ENCODE measurements around the gene SLC12A8. TPM values are rescaled to one million over a fixed set of nuclear protein-coding genes. Genes with fewer than 3 reads are reported as not detected.

SLC12A8 gene
- total and polyA plus RNA-seq, 12 donors = 1.0 to 5.9 (median 1.8) TPM

DNA sequence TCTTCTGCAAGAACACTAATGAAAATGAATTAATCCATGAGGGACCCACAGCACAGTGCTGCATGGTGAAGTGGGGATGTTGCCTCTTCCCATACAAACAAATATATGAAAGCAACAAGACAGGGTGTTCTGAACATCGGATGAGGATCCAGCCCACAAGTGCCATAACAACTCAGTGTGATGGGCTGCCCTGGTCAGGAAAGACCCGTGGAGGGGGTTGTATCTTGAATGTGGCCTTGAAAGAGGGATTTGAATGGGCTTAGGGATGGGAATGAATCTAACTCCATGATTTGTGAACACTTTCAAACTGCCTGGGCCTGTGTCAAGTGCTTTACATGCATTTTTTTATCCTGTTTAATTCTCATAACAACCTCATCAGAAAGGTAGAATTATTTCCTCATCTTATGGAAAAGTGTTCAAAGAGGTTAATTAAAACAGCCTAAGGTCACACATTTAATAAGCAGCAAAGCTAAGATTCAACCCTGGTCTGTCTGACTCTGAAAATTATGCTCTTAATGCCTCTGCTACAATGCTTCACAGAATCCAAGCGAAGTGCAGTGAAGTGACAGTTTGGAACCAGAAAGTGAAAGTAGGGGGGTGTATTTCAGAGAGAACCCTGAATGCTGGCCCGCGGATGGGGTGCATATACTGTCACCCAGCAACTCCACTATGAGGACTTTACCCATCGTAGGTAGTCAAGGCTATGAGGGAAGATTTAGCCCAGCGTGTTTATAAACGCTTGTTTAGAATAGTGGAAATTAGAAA lies 91.1 kb downstream of the SLC12A8 start:
- Histone ChIP-seq H3K27me3 (no peaks in the 10 kb centered on the region), H3K36me3 (replicated peaks in 1 of 2) (no peaks in the 10 kb centered on the region), H3K27ac (no peak overlapping the region), H3K4me3 (no peak overlapping the region), H3K9me3 (replicated peaks in 1 of 3) (no peaks in the 10 kb centered on the region), H3K4me1 (replicated peaks in 1 of 2) (peaks cover 22 to 42% of the 10 kb centered on the region in 2 donors)
- intact Hi-C loops (cut with DNase I) = loop anchor here in 1 of 2 donors (10.0 kb wide), 1 partner anchor 57 kb away; no protein-coding TSS in a partner anchor
- 76 to 79% (median 78%) methylated on average over 8 of the region's 8 CpGs for WGBS, 4 donors
- TF ChIP-seq, protein P1, sequence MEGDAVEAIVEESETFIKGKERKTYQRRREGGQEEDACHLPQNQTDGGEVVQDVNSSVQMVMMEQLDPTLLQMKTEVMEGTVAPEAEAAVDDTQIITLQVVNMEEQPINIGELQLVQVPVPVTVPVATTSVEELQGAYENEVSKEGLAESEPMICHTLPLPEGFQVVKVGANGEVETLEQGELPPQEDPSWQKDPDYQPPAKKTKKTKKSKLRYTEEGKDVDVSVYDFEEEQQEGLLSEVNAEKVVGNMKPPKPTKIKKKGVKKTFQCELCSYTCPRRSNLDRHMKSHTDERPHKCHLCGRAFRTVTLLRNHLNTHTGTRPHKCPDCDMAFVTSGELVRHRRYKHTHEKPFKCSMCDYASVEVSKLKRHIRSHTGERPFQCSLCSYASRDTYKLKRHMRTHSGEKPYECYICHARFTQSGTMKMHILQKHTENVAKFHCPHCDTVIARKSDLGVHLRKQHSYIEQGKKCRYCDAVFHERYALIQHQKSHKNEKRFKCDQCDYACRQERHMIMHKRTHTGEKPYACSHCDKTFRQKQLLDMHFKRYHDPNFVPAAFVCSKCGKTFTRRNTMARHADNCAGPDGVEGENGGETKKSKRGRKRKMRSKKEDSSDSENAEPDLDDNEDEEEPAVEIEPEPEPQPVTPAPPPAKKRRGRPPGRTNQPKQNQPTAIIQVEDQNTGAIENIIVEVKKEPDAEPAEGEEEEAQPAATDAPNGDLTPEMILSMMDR (IDR thresholded peaks at IDR 0.05) = no peak
- TF ChIP-seq POLR2A (IDR thresholded peaks at IDR 0.05) = no peak
- peak in 1 of 7 donors; percentile 42 for DNase-seq

GRCh38 chr3:125120379-125121122 lies 92.0 kb downstream of the SLC12A8 start:
- Histone ChIP-seq H3K4me1 (replicated peaks in 1 of 2) (peaks cover 23 to 44% of the 10 kb centered on the region in 2 donors), H3K27me3 (no peaks in the 10 kb centered on the region), H3K4me3 (no peak overlapping the region), H3K27ac (no peak overlapping the region), H3K36me3 (replicated peaks in 1 of 2) (no peaks in the 10 kb centered on the region), H3K9me3 (replicated peaks in 1 of 3) (no peaks in the 10 kb centered on the region)
- no peak for TF ChIP-seq POLR2A (IDR thresholded peaks at IDR 0.05)
- TF ChIP-seq, protein P1 (IDR thresholded peaks at IDR 0.05) = no peak
- peak in 1 of 7 donors; percentile 34 for DNase-seq
- intact Hi-C loops (cut with DNase I) = loop anchor here in 1 of 2 donors (10.0 kb wide), 1 partner anchor 56 kb away; no protein-coding TSS in a partner anchor
- WGBS, 4 donors = 69 to 84% (median 77%) methylated on average over 9 to 20 of the region's 20 CpGs

GRCh38 chr3:125119752-125120378 lies 92.7 kb downstream of the SLC12A8 start:
- Histone ChIP-seq H3K36me3 (replicated peaks in 1 of 2) (no peaks in the 10 kb centered on the region), H3K27ac (no peak overlapping the region), H3K27me3 (no peaks in the 10 kb centered on the region), H3K4me3 (no peak overlapping the region), H3K9me3 (replicated peaks in 1 of 3) (no peaks in the 10 kb centered on the region), H3K4me1 (replicated peaks in 1 of 2) (peaks cover 23 to 44% of the 10 kb centered on the region in 2 donors)
- WGBS, 4 donors = 67 to 75% (median 71%) methylated on average over 11 of the region's 11 CpGs
- intact Hi-C loops (cut with DNase I) = loop anchor here in 1 of 2 donors (10.0 kb wide), 1 partner anchor 55 kb away; no protein-coding TSS in a partner anchor
- peak in 1 of 7 donors; percentile 35 for DNase-seq
- TF ChIP-seq POLR2A (IDR thresholded peaks at IDR 0.05) = no peak
- TF ChIP-seq, protein P1 (IDR thresholded peaks at IDR 0.05) = no peak

DNA sequence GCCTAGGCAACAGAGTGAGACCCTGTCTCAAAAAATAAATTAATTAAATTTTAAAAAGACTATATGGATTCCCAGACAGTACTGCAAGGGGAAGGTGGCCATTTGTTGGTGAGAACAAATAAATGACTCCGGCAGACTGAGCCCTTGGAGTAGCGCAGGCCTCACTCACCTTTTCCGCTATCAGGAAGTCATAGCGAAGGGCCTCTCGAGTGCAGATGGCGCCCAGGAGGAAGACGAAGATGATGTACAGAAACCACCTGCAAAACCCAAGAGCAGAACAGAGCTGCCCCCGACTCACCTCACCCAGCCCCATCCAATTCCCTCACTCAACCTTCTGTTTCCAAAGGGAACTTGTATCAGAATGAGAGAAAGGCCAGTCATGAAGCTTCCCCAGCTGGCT lies 93.9 kb downstream of the SLC12A8 start:
- H3K36me3 ChIP-seq (replicated peaks in 1 of 2) = no peaks in the 10 kb centered on the region
- 94 to 99% (median 95%) methylated on average over 8 of the region's 8 CpGs for WGBS, 4 donors
- no peak overlapping the region for H3K4me3 ChIP-seq
- no peaks in the 10 kb centered on the region for H3K9me3 ChIP-seq (replicated peaks in 1 of 3)
- H3K4me1 ChIP-seq (replicated peaks in 1 of 2) = peaks cover 23 to 44% of the 10 kb centered on the region in 2 donors
- TF ChIP-seq, protein P1 (IDR thresholded peaks at IDR 0.05) = no peak
- no peak for TF ChIP-seq POLR2A (IDR thresholded peaks at IDR 0.05)
- no peak overlapping the region for H3K27ac ChIP-seq
- no peaks in the 10 kb centered on the region for H3K27me3 ChIP-seq
- intact Hi-C loops (cut with DNase I) = no loop called here
- no peak for DNase-seq

All from adrenal gland (tissue), 12 donors.